Measurements from ENCODE around the gene OR10A4. TPM values are rescaled to one million over a fixed set of nuclear protein-coding genes. Genes with fewer than 3 reads are reported as not detected.

The OR10A4 gene
- total and polyA plus RNA-seq, 9 of the 15 experiments (the other 6 are each of a cell fraction or from before 2014, with no cell fraction given), result not detected

- no peak for TF ChIP-seq IRF1 (CRISPR knock-in tag; IDR thresholded peaks at IDR 0.05; ENCODE audit: borderline replicate concordance)
- TF ChIP-seq ZNF79 (CRISPR knock-in tag; IDR thresholded peaks at IDR 0.05; ENCODE audit: low read depth), result no peak
- TF ChIP-seq CBFB (CRISPR knock-in tag; IDR thresholded peaks at IDR 0.05), result 0 out of 2 replicates have a peak, but pooled peaks have one; percentile 52
- peak; percentile 63 for TF ChIP-seq MYC (IDR thresholded peaks at IDR 0.05; ENCODE audit: low read depth, low read length)
- TF ChIP-seq MYC (CRISPR knock-in tag; IDR thresholded peaks at IDR 0.05; ENCODE audit: borderline replicate concordance, low read depth), result no peak
- peak; percentile 86 for TF ChIP-seq GABPB1 (CRISPR knock-in tag; IDR thresholded peaks at IDR 0.05)
- peak; percentile 51; the same call in 1 of the 2 replicates for TF ChIP-seq TFAP4 (CRISPR knock-in tag; IDR thresholded peaks at IDR 0.05; ENCODE audit: borderline replicate concordance)
- no peak for TF ChIP-seq ZNF518B (CRISPR knock-in tag; IDR thresholded peaks at IDR 0.05)
- TF ChIP-seq TFE3 (CRISPR knock-in tag; IDR thresholded peaks at IDR 0.05), result no peak
- TF ChIP-seq MAX (CRISPR knock-in tag; IDR thresholded peaks at IDR 0.05), result peak; percentile 46; the same call in 1 of the 2 replicates
- TF ChIP-seq ZC3H4 (CRISPR knock-in tag; IDR thresholded peaks at IDR 0.05; ENCODE audit: borderline replicate concordance), result no peak
- TF ChIP-seq HOXB6 (CRISPR knock-in tag; IDR thresholded peaks at IDR 0.05; ENCODE audit: borderline replicate concordance), result no peak
- no peak for TF ChIP-seq SP2 (IDR thresholded peaks at IDR 0.05; ENCODE audit: extremely low read depth, low read depth, low read length, poor library complexity, severe bottlenecking)
- TF ChIP-seq ZBTB5 (IDR thresholded peaks at IDR 0.05), result no peak
- TF ChIP-seq TRIM24 (IDR thresholded peaks at IDR 0.05), result peak in 1 of 2 experiments; percentile 41; a peak in 1 of 4 replicates
- TF ChIP-seq ESRRA (IDR thresholded peaks at IDR 0.05; ENCODE audit: borderline replicate concordance, low read depth), result peak; percentile 28; the same call in 1 of the 2 replicates
- TF ChIP-seq BHLHE40 (IDR thresholded peaks at IDR 0.05; ENCODE audit: low read length), result peak; percentile 58; the same call in 1 of the 2 replicates
These were observed 50.0 kb downstream of the OR10A4 start, which contains the start of gene ZNF215 (continued) for GRCh38 chr11:6926208-6927029.
